Cardiac fibroblast (primary cell): ENCODE results near the gene TEX9.
A peak's percentile ranks its signal among the peaks of the same experiment; 100 is the strongest.
"Not testable (repeated sequence)": the region's sequence is repeated elsewhere in the genome, so short reads cannot be mapped to it uniquely, and the experiment has no call there.

Experiments
- DNase-seq, 2 donors: peaks; one replicate each; pipeline versions ENCODE4 v3.0.0 to v3.0.0-alpha.2; 2010; ENCODE audit warnings: low read depth in 2 of 2
- H3K4me3 ChIP-seq, 2 donors: replicated peaks in 1 of 2; 1 replicate in 1 of 2; 2 replicates in 1 of 2; pipeline ENCODE4 v1.5.1; 2011; ENCODE audit warnings: low read depth in 2 of 2, low read length in 2 of 2, mild to moderate bottlenecking in 2 of 2, moderate library complexity in 1 of 2
- CTCF ChIP-seq: IDR thresholded peaks from one replicate; pipeline ENCODE4 v1.5.1; 2011; ENCODE audit warnings: low read depth, mild to moderate bottlenecking, low read length, inconsistent platforms

Gene TEX9

DNA sequence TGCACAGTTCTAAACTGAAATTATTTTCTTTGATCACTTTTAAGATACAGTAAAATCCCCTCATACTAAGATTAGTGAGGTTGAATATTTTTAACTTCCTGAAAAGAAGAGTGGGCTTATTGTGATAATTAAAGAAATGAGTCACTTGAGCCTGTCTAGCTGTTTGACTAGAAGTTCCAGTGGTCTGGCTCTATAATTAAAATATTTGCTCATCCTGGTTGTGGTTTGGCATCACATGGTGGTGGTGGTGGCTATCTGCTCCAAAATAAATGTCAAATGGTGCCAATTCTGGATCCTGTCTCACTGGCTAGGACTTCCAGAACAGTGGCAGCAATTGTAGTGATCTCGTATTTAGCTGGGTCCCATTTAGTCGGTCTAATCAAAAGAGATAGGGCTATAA is 8.6 kb upstream of the TEX9 start:
- TF ChIP-seq CTCF: no peak
- DNase-seq: peak; percentile 11 to 43
- H3K4me3 ChIP-seq: no peak overlapping the region

- TF ChIP-seq CTCF: no peak
- DNase-seq: no peak
- H3K4me3 ChIP-seq: no peak overlapping the region
These were observed 6.6 kb upstream of the TEX9 start for GRCh38 chr15:56358604-56359003.

DNA sequence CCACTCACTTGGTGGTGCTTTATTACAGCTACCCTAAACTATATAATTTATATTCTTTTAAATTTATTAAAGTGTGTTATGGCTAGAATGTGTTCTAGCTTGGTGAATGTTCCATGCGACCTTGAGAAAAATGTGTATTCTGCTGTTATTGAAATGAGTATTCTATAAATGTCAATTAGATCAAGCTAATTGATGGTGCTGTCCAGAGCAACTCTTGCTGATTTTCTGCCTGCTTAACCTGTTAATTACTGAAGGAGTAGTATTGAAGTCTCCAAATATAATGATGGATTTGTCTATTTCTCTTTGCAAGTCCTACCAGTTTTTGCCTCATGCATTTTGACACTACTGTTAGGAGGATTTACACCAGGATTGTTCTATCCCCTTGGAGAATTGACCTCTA is 3.2 kb upstream of the TEX9 start:
- no peak for TF ChIP-seq CTCF
- H3K4me3 ChIP-seq: no peak overlapping the region
- DNase-seq: no peak

DNA sequence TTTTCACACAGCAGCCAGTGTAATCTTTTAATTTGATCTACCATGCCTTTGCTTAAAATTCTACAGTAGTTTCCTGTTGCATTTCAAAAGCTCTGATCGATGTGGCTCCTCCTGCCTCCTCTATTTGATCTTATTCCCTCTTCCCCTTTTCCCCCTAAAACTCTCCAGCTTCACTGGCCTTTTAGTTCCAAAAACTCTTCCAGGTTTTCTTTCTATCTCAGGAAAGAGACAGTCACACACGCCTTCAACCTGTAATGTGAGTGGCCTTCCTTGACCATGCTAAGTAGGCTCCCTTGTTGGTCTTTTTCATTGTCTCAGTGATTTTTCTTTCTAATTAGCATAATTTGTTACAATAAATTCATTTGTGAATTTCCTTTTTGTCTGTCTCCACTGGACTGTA is 985 bp downstream of the TEX9 start:
- TF ChIP-seq CTCF: no peak
- H3K4me3 ChIP-seq: no peak overlapping the region
- no peak for DNase-seq

DNA sequence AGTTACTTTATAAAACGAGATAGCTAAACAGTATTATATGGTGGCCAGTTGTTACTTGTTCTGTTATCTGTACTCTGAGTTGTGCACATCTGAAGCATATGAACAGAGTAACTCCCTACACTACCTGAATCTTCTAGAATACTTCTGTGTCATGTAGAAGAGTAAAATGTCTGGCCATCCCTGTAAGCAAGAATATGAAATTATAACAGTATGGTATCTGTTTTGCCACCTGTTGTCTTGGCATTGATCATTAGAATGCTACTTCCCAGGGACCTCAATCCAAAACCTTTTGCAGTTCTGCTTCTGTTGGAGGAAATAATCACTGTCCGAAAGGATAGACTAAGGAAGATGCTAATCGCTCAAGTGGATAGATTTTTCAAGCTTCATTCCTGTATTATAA is 1.9 kb downstream of the TEX9 start:
- no peak overlapping the region for H3K4me3 ChIP-seq
- TF ChIP-seq CTCF: no peak
- DNase-seq: no peak

GRCh38 chr15:56369234-56369633 is 4.0 kb downstream of the TEX9 start:
- DNase-seq: no peak
- no peak overlapping the region for H3K4me3 ChIP-seq
- no peak for TF ChIP-seq CTCF

- no peak overlapping the region for H3K4me3 ChIP-seq
- DNase-seq: no peak
- no peak for TF ChIP-seq CTCF
These were observed 6.4 kb downstream of the TEX9 start for GRCh38 chr15:56371495-56372147.

- not testable (repeated sequence) for DNase-seq, H3K4me3 ChIP-seq
These were observed 9.5 kb downstream of the TEX9 start for GRCh38 chr15:56374693-56375092.

DNA sequence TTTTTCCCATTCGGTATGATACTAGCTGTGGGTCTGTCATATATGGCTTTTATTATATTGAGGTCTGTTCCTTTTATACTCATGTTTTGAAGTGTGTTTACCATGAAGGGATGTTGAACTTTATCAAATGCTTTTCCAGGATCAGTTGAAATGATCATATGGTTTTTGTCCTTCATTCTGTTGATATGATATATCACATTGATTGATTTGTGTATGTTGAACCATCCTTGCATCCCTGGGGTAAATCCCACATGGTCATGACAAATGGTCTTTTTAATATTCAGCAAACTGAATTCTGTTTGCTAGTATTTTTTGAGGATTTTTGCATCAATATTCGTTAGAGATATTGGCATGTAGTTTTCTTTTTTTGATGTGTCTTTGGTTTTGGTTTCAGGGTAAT is 12.6 kb downstream of the TEX9 start:
- not testable (repeated sequence) for H3K4me3 ChIP-seq, DNase-seq
